ENCODE results near the gene ATP2B1.

- TF ChIP-seq MAX (IDR thresholded peaks at IDR 0.05; ENCODE audit: insufficient read depth, insufficient read length) = no peak
- no peak for TF ChIP-seq CTCF (IDR thresholded peaks at IDR 0.05; ENCODE audit: extremely low read depth in 1 of 2, insufficient read depth in 1 of 2, low read depth in 1 of 2, low read length in 2 of 2)
- no peak for TF ChIP-seq POLR2AphosphoS5 (IDR thresholded peaks at IDR 0.05; ENCODE audit: insufficient read depth, low read depth, low read length)
- no peak for TF ChIP-seq EZH2 (IDR thresholded peaks at IDR 0.05; ENCODE audit: borderline replicate concordance, low read depth, low read length, severe bottlenecking)
- TF ChIP-seq POLR2A (IDR thresholded peaks at IDR 0.05; ENCODE audit: low read depth, low read length) = no peak
- no peak for TF ChIP-seq JUN (IDR thresholded peaks at IDR 0.05; ENCODE audit: borderline replicate concordance, insufficient read depth, insufficient read length, low read depth)
- TF ChIP-seq GATA2 (IDR thresholded peaks at IDR 0.05; ENCODE audit: insufficient read depth, insufficient read length, low read depth, low read length) = no peak
Measured at GRCh38 chr12:89547101-89547500, 161.5 kb downstream of the ATP2B1 start.

All from endothelial cell of umbilical vein (primary cell).